Measurements from ENCODE around the gene SNAP91.

GRCh38 chr6:83758533-83758932 lies 49.6 kb upstream of the SNAP91 start:
- no peak for TF ChIP-seq POLR2A (IDR thresholded peaks at IDR 0.05; ENCODE audit: low read depth, low read length)
- TF ChIP-seq TAF1 (IDR thresholded peaks at IDR 0.05; ENCODE audit: low read depth, low read length) = no peak

Measured in GM12891 (cell line).